T-helper 9 cell (primary cell): Measurements from ENCODE around the gene LCN10.
"Not testable (repeated sequence)": the region's sequence is repeated elsewhere in the genome, so short reads cannot be mapped to it uniquely, and the experiment has no call there.

Experiments
- DNase-seq: peaks from one replicate; pipeline ENCODE4 v3.0.0-alpha.2; 2020

The LCN10 gene

DNA sequence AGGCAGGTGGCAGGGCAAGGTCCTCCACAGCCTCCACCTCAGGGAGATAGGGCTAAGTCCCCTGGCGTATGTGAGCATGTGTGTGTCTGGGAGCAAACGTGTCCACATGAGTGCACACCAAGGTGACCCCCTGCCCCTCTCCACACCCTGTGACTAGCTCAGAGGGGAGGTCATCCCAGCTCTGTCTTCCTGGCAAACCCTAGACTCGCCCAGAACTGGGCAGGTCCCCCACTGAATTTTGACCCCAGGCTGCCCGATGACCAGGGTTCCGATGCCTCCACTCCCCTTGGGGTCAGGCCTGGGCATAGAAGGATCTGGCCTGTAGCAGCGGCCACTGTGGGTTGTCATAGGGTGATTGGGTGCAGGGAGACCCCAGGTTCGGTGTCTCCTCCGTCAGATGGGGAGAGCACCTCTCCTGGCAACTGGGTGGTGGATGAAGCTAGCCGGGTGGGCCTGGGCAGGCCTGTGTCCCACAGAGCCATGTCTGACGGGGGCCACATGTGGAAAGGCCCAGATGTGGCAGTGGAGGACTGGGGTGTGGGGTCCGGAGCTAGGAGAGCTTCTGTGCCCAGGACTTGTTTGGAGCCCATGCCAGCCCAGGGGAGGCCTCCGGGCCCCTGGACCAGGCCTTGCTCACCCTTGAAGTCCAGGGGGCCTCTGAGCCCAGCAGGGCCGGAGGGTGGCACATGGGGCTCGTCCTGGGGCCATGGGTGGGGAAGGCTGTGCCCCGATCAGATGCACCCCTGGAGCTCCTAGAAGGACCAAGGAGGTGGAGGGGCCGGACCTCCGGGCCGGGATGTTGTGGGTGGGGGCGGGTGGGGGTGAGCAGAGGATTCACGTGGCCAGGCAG, 24.2 kb downstream of the LCN10 start:
- no peak for DNase-seq

DNA sequence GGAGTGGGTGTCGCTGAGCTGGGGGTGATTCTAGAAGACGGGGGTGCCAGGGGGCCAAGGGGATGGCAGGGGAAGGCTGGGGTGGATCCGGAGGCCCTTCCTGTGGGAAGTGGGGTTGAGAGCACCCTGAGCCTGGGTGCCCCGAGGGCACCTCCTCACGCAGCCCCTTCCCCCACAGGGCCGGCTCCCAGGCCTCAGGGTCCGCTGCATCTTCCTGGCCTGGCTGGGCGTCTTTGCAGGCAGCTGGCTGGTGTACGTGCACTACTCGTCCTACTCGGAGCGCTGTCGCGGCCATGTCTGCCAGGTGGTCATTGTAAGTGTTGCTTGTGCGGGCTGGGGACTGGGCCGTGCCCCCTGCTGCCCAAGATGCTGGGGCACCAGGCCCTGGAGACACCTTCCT, 25.3 kb downstream of the LCN10 start:
- no peak for DNase-seq

DNA sequence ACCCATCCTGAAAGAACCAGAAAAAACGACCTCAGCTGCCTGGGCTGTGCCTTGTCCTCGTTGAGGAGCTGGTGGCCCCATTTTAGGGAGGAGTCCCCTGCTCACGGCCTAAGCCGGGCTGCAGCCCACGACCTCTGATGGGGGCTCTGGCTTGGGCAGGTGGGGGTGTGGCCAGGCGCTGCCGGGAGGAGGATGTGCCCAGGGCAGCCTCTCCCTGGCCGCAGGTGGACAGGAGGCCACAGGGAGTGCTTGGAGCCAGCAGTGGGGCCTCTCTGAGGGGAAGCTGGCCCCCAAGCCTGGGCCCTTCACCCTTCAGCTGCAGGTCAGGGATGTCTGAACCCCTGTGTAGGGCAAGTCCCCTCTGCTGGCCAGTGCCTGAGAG, 27.9 kb downstream of the LCN10 start:
- DNase-seq = no peak

DNA sequence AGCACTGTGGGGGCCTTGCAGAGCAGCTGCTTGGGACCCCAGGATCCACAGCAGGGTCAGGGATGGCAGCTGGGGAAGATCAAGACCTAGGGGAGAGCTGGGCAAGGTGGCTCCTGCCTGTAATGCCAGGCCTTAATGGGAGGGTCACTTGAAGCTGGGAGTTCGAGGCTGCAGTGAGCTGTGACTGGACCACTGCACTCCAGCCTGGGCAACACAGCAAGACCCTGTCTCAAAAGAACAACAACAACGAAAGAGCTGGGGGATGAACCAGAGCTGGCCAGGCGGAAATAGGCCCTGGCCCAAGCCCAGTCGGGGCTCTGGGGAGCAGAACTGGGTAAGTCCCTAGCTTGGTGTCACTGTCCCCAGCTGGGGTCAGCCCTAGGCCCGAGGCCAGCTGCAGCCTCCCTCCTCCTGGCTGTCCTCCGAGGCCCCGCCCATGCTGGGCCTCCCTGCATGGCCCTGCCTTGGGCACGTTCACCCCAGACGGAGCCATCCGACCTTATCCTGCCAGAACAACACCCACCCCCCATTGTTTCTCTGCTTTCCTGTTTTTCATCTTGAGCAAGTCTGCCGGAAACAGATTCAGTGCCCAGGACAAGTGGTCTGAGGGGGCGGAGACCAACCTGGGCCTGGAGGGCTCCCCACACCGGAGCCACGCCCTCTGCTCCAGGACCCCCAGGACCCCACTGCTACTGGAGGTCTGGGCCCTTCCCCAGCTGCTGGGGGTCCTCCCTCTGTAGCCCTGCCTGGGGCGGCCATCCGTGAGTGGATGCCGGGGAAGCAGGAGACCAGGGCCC, 28.4 kb downstream of the LCN10 start:
- DNase-seq = no peak

DNA sequence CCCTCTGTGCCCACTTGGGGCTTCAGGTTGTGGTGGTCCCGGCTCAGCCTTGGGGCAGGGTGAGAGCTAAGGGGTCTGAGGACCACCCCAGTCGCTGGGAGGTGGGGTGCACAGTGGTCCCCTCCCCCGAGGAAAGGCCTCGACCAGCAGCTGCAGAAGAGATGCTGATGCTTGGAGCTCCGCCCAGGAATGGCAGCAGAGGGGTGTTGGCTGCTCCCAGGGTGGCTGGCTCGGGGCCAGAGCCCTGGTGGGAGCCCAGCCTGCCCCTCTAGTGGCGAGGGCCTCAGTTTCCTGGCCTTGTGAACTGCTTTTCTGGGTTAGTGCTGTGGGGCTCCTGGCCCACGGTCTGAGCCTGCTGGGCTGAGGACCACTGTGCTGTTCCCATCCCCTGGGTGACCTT, 29.2 kb downstream of the LCN10 start:
- no peak for DNase-seq

DNA sequence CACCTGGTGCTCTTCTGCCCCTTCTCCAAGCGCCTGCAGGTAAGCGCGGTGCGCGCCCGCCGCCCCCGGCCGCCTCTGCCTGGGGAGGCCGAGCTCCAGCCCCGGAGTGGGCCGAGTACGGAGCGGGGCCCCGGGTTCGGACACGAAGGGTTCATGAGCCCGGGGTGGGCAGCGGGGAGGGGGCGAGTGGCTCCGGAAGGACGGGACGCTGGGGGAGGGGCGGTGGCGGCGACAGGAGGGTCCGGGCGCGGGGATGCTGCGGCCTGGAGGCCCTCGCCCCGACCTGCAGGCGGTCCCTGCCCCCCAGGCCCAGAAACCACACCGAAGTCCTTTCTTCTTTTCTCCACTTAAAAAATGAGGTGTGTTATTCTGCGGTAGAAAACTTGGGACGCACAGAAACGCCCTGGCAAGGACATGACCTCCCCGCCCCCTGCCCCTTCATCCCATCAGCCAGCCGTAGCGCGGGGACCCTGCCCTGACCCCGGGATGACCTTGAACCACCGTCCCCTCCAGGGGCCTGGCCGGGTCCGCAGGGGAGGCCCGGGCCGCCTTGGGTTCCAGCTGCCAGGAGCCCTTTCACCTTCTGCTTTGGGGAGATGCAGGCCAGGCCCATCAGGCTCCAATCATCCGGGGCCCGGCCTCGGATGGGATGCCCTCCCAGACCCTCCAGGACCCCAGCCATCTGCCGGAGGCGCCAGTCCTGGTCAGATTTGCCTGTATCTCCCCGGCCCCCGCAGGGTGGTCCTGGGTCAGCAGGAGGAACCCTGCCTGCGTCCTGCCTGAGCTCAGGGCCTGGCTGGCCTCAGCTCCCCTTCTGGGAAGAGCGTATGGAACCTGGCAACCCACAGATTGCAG, 29.8 kb downstream of the LCN10 start:
- no peak for DNase-seq

DNA sequence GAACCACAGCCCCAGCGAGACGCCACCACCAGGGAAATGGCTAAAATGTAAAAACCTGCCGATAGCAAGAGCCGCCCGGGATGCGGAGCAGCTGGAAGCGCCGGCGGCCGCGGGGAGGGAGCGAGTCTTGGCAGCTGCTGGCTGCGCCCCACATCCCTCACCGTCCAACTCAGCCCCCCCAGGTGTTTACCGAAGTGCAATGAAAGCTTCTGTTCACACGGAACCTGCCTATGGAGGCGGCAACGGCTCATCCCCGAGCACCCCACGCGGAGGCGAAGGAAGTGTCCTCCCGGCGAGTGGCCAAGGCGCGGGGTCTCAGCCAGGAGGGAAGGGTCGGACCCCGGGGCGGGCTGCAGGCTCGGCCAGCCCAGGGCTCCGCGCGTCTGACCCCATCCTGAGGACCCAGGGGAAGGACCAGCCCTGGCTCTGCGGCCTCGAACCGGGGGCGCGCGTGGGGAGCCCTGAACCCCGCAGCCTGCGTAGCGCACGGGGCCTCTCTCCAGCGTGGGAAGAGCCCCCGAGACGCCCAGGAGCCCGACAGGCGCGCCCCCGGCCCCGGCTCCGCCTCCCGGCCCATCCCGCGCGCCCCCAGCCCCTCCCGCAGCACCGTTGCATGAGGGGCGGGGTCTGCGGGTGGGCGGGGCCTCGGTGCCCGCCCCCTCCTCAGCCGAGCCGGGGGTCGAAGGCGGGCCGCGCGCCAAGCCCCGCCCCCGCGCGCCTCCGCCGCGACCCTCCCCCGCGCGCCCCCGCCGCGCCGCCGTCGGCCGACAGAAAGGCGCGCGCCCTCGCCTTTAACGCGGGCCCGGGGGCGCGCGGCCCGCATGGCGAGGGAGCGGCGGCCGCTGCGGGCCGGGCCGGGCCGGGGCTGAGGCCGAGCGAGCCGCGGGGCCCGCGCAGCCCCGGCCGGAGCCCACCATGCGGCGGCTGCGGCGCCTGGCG, 30.7 kb downstream of the LCN10 start, which contains the start of gene DIPK1B:
TSS of gene DIPK1B (plus strand) at position 822 of the 939 bp plus-strand sequence. CDS start at position 916, 94 bp downstream.
- DNase-seq = no peak

DNA sequence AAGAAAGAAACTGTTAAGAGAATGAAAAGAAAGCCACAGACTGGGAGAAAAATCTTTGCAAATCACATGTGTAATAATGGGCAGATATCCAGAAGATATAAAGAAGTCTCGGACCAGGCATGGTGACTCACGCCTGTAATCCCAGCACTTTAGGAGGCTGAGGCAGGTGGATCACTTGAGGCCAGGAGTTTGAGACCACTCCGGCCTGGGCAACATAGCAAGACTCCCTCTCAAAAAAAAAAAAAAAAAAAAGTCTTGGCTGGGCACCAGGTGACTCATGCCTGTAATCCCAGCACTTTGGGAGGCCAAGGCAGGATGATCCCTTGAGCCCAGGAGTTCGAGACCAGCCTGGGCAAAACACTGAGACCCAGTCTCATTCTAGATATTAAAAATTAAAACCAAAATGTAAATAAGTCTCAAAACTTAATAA, 31.5 kb downstream of the LCN10 start:
- DNase-seq = not testable (repeated sequence)

DNA sequence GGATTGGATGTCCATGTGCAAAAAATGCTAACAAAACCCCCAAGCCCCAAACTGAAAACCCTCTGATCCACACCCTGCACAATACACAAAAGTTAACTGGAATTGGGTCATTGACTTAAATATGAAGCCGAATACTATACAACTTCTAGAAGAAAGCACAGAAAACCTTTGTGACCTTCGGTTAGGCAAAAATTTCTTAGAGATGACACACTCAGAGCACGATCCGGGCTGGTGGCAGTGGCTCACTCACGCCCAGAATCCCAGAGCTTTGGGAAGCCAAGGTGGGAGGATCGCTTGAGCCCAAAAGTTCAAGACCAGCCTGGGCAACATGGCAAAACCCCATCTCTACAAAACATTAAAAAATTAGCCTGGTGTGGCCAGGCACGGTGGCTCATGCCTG, 32.2 kb downstream of the LCN10 start:
- DNase-seq = no peak

DNA sequence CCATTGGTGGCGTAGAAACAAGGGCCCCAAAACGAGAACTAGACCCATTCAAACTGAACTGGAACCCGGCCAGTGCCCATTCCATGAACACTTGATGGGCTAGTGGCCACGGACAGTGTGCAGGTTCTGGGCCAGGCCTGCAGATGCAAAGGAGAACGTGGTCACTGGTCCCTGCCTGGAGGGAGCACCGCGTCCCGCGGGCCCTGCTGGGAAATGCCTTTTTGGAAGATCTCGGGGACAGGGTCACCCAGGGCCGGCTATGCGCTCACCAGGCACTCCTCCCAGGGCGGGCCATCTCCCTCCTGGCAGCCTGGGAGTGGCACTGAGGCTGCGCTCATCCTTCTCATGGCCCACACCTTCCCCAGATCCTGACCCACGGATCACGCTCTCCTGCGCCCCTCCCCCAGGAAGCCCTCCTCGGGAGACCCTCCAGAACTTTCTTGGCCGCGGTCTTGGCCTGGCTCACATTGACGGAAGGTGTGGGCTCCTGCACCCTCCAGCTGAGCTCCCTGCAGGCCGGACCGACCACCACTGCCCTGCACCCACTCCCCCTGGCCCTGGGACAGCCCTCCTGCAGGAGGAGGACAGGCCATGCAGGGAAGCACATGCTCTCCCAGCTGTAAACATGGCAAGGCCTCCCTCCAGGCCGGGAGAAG, 33.2 kb downstream of the LCN10 start:
- no peak for DNase-seq

DNA sequence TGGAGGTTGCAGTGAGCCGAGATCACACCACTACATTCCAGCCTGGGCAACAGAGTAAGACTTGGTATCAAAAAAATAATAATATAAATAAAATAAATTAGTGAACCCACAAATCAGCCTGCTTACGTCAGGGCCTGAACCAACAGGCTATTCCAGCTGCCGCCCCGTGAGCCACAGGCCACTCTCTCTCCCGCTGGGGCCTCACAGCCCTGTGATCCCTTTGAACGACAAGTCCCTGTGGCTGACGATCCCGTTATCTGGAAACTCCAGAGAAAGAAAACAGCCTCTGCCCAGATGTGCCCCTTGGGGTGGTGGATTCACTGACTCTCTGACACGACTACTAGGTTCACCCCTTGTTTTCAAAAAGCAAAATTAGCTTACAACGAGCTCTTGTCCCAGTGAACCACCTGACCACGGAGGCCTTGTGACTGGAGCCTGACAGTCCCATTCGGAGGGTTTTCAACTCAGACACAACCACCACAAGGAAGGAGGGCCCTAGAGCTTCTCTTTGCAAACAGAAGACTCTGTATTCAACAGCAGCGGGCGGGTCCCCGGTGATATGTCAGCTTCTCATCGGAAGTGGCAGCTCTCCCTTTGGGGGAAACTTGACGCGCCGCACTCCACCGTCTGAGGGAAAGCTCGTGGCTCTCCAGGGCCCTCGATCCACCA, 34.8 kb downstream of the LCN10 start:
- no peak for DNase-seq

DNA sequence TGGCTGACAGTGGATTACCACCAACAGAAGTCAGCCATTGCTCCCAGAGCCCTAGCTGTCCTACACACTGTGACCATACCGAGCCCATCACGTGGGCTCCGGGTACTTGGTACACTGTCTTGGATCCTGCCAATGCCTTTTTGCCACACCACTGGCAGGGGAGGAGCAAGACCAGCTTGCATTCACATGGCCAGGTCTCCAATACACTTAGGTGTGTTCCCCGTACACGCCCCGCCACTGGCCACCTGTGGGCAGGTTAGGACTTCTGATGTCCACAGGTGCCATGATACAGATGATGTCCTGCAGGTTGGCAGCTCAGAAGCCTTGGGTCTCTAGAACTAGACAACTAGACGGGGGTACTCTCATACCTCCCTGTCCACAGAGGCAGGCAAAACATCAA, 35.7 kb downstream of the LCN10 start:
- no peak for DNase-seq

DNA sequence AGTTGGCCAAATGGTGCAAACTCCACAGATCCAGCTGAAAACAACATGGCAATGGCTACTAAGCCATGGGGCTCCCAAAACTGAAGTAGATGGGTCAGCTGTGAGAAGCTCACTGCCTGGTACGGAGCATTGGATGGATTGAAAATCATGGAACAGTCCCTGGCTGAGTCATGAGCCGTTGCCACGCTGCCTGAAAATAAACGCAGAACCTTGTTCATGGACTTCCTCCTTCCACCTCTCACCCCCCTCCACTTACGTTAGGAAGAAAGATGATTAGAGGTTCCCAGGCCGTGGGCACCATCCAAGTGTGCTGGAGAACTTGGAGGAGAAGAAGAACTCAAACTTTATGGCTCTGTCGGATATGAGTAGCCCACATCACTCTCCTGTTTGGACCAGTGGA, 37.2 kb downstream of the LCN10 start:
- DNase-seq = no peak

DNA sequence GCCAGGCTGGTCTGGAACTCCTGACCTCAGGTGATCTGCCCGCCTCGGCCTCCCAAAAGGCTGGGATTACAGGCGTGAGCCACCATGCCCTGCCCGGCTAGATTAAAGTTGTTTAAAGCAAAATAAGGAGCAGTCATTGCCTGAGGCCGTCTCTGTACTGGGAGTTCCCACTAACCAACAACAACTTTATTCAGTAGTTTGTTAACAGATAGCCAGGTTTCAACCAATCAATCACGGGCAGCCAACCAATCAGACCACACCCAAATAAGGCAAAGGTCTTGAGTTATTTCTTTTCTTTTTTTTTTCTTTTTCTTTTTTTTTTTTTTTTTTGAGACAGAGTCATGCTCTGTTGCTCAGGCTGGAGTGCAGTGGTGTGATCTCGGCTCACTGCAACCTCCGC, 38.0 kb downstream of the LCN10 start:
- not testable (repeated sequence) for DNase-seq

DNA sequence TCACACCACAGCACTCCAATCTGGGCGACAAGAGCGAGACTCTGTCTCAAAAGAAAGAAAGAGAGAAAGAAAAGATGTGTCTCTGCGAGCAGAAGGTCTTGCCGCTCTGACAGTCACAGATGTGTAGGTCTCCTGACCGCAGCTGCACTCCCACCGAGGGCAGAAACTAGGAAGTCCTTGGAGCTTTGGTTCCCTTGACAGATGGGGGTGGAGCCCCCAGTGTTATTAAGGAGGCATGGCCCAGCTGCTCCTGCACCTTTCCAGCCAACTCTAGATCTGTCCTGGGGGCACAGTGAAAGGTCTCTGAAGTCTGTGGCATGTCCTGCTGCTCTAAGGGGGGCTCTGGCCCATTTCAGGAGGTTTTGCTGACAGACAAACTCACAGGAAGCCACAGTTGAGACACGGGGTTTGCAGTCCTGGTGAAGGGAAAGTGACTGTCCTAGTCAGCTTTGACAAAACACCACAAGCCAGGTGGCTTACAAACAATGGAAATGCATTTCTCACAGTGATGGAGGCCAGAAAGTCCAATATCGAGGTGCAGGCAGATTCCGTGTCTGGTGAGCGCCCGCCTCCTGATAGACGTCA, 39.4 kb downstream of the LCN10 start:
- DNase-seq = no peak

DNA sequence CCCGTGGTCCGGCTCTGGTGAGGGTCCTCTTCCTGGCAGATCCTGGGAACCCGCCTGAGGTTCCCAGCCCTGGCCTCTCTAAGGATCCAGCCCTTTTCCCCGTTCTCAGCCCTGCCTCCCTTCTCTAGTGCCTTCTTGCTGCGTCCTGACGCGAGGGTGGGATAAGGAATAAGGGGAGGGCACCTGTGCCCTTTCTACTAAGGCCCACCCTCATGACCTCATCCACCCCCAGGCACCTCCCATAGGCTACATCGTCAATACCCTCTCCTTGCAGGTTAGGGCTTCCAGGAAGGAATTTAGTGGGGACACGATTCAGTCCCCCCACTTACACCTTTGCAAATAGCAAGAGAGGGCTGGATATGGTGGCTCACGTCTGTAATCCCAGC, 41.1 kb downstream of the LCN10 start:
- no peak for DNase-seq

DNA sequence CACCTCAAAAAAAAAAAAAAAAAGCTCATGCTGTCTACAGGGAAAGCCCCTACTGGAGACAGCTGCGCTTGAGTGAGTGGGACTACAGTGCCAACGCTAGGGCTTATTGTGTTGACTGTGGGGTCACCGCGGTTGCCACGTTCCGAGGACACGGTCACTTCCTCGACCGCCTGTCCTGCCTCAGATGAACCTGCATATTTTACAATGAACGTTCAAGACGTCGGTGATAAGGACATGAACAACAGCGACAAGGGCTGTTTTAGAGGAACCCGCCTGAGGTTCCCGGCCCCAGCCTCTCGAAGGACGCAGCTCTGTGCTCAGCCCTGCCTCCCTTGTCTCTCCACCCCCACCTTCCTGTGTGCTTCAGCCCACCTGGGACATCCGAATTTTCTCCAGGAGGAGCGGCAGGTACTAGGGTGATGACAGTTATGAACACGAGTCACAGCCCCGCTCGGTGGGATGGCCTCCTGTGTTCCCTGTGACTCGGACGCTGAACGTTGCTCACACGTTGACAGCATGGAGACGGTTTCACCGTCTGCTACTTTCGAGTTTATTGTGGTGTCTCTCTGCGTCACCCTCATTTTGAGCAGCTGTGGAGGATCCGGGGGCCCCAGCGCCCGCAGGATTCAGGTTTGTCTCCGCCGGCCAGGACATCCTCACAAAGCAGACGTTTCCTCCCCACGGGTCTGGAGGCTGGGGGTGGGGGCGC, 41.6 kb downstream of the LCN10 start:
- peak; percentile 35 for DNase-seq

DNA sequence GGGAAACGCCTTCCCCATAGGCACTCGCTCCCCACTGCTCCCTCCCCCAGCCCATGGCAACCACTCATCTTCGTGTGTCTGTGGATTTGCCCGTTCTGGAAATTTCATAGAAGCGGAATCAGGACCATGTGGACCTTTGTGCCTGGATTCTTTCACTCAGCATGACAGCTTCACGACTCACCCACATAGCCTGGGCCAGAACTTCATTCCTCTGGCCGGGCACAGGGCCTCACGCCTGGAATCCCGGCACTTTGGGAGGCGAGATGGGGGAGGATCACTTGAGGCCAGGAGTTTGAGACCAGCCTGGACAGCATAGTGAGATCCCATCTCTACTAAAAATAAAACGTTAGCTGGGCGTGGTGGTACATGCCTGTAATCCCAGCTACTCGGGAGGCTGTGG, 42.4 kb downstream of the LCN10 start:
- no peak for DNase-seq

DNA sequence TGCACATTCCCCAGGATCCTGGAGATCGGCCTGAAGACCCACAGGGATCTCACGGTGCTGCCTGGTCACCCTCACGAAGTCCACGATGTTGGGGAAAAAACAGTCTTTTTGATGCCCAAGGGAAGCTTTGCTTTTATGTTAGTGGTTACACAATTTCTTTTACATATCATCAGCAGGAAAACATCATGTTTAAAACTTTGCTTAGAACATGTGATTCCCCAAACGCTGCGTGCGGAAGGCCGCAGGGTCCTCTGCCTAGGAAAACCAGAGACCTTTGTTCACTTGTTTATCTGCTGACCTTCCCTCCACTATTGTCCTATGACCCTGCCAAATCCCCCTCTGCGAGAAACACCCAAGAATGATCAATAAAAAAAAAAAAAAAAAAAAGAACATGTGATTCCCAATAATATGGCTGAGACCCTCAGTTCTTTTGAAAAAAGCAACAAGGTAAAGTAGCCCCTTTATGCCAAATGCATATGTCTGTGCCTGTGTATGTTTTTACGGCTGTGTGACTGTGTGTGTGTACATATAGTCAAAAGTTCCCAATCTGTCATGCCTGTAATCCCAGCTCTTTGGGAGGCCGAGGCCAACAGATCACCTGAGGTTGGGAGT, 44.0 kb downstream of the LCN10 start:
- DNase-seq = no peak
